HG03469 (cell line): ENCODE results near the gene FABP6.

Experiments used
- ATAC-seq: cut with Tn5 transposase; IDR thresholded peaks from one replicate; pipeline ENCODE4 v1.9.1; 2021; ENCODE audit warnings: mild to moderate bottlenecking, moderate library complexity, moderate number of reproducible peaks; ENCODE audit not compliant: unreplicated experiment

The FABP6 gene

DNA sequence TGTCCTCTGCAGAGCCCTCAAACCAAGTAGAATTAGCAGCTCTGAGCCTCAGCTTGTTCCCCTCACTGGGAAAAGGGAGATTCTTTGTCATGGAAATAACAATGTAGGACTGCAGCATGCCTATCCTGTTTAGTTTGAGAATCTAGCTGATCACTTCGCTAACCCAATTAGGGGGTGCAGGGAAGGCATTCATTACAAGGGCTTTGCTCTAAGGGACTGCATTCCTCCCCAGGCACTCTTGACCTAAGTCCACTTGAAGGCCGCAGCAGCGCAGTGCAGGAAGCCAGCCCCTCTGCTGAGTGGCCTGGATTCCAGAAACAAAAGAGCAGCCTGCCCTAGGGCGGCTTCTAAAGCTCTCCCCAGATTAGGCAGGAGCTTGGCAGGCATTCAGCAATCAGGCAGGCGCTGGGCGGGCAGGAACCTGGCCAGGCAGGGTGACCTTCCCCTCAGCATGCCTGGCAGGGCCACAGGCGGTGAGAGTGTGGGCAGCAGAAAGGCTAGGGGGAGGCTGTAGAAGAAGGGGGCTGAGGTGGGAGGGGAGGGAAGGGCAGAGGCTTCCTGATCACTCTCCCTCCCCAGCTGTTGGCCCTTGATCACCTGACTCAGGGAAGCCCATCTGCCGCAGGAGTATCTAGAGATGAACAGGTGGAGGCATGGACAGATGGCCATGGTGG lies 58.2 kb downstream of the FABP6 start:
- ATAC-seq = no peak
